Testis (tissue), 2 donors: Measurements from ENCODE around the gene SYNPR.

Experiments
- CTCF ChIP-seq, 3 experiments: fragments of 450-650 bp in 2 of 3; fragments of 200-600 bp in 1 of 3; sonication (generic) in 1 of 3; IDR thresholded peaks; one replicate each; pipeline ENCODE4 v1.5.1; 2016 to 2019; ENCODE audit warnings: antibody characterized with exemption in 3 of 3, mild to moderate bottlenecking in 2 of 3, moderate library complexity in 1 of 3
- POLR2A ChIP-seq: fragments of 450-650 bp; IDR thresholded peaks from one replicate; pipeline ENCODE4 v1.6.1; 2017; ENCODE audit warnings: antibody characterized with exemption, mild to moderate bottlenecking, moderate library complexity

- no peak for TF ChIP-seq CTCF (IDR thresholded peaks at IDR 0.05)
- TF ChIP-seq POLR2A = no peak
Measured at GRCh38 chr3:63413523-63413922, 135.4 kb downstream of the SYNPR start.
